ENCODE results near the gene NTF4.
A peak's percentile ranks its signal among the peaks of the same experiment; 100 is the strongest.
"Not testable (repeated sequence)": the region's sequence is repeated elsewhere in the genome, so short reads cannot be mapped to it uniquely, and the experiment has no call there.

Gene NTF4

GRCh38 chr19:49061000-49061399 lies 3.6 kb downstream of the NTF4 start:
- in situ Hi-C loops (cut with HindIII; ENCODE audit: low pct_unique_long_range_greater_than_20kb, low sequenced_read_pairs) = no loop called here
- TF ChIP-seq JUND (IDR thresholded peaks at IDR 0.05; ENCODE audit: low read depth) = no peak
- DNase-seq (ENCODE audit: low read depth in 1 of 2, low spot score in 1 of 2) = no peak

GRCh38 chr19:49059053-49059452 lies 5.6 kb downstream of the NTF4 start:
- TF ChIP-seq JUND (IDR thresholded peaks at IDR 0.05; ENCODE audit: low read depth) = no peak
- in situ Hi-C loops (cut with HindIII; ENCODE audit: low pct_unique_long_range_greater_than_20kb, low sequenced_read_pairs) = no loop called here
- no peak for DNase-seq (ENCODE audit: low read depth in 1 of 2, low spot score in 1 of 2)

DNA sequence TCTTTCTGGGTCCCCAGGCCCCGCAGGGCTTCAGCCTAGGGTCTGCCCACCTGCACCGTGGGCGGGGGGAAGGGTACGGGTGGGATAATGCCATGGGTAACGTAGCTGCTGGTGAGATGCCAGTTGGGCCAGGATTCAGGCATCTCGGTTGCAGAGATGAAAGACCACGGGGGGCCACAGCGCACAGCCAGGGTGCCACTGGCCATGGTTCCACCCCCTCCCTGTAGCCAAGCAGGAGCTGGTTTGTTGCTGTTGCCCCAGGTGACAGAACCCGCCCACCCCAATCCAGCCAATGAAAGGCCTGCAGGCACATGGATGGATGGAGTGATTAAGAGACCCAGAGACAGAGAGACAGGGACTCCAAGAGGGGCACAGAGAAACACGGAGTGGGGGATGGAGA lies 6.1 kb downstream of the NTF4 start:
- peak in 1 of 2 experiments; percentile 66 for DNase-seq (ENCODE audit: low read depth in 1 of 2, low spot score in 1 of 2)
- TF ChIP-seq JUND (IDR thresholded peaks at IDR 0.05; ENCODE audit: low read depth) = no peak
- in situ Hi-C loops (cut with HindIII; ENCODE audit: low pct_unique_long_range_greater_than_20kb, low sequenced_read_pairs) = no loop called here

DNA sequence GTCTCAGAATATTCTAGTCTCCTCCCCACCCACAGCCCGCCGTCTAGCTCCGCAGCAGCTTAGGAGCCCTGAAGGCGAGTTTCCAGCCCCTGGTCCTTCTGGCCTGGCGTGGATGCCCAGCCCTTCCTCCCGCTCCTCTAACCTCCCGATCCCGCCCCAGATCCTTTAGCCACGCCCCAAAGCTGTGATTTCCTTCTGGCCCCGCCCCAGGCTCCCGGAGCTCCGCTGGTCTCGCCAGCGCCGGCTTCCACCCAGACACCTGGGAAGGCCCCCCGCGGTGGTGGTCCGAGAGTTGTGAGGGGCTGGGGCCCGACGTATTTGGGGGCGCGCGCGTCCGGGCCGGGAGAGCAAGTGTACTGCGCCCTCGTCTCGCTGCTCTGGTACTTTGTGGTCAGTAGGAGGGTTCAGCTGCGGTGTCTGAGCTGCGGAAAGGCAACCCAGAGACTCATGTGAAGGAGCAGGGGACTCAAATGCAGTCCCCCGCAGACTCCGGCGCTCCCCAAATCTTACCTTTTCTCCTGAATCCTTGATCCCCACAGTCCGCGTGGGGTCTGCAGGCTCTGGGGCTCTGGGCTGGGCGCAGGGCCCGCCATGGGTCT lies 6.9 kb downstream of the NTF4 start, which contains the start of gene CGB7:
Gene CGB7 (minus strand): TSS at position 114 of the 599 bp plus-strand sequence. CDS start 2,374 bp downstream, outside the sequence.
- peak; percentile 73 to 79 for DNase-seq (ENCODE audit: low read depth in 1 of 2, low spot score in 1 of 2)

DNA sequence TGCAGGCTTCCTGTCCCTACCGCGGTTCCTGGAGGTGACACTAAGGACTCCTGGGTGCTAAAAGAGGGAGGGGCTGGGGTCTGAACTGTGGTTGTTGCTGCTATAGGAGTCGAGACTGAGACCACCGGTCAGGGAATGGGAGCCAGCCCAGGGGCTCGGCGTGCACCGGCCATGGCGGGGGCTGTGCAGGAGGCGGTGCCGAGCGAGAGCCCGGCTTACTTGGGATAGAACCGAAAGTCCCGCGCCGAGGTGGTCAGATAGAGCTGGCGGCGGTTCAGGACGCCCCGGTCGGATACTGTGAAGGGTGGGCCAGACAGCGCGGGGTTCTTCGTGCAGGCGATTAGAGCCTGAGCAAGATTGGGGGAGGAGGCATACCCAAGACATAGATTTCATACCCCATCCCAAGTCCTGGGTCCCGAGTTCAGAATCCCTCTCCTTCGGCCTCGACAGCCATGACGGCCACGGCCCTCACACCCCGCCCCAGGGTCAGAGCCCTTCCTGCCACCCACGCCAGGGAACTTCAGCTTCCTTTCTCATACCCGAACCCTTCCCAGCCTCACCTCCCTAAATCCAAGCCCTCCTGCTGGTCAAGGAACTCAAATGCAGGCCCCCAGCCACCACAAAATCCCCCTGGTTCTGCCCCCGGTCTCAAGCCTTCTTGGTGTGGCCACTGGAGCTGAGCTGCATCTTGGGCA lies 7.6 kb downstream of the NTF4 start:
- in situ Hi-C loops (cut with HindIII; ENCODE audit: low pct_unique_long_range_greater_than_20kb, low sequenced_read_pairs); DNase-seq (ENCODE audit: low read depth in 1 of 2, low spot score in 1 of 2): not testable (repeated sequence)

More for the DNA sequence above, 6.9 kb downstream of the NTF4 start, which contains the start of gene CGB7:
- no peak for TF ChIP-seq JUND (IDR thresholded peaks at IDR 0.05; ENCODE audit: low read depth)
- in situ Hi-C loops (cut with HindIII; ENCODE audit: low pct_unique_long_range_greater_than_20kb, low sequenced_read_pairs) = no loop called here

DNA sequence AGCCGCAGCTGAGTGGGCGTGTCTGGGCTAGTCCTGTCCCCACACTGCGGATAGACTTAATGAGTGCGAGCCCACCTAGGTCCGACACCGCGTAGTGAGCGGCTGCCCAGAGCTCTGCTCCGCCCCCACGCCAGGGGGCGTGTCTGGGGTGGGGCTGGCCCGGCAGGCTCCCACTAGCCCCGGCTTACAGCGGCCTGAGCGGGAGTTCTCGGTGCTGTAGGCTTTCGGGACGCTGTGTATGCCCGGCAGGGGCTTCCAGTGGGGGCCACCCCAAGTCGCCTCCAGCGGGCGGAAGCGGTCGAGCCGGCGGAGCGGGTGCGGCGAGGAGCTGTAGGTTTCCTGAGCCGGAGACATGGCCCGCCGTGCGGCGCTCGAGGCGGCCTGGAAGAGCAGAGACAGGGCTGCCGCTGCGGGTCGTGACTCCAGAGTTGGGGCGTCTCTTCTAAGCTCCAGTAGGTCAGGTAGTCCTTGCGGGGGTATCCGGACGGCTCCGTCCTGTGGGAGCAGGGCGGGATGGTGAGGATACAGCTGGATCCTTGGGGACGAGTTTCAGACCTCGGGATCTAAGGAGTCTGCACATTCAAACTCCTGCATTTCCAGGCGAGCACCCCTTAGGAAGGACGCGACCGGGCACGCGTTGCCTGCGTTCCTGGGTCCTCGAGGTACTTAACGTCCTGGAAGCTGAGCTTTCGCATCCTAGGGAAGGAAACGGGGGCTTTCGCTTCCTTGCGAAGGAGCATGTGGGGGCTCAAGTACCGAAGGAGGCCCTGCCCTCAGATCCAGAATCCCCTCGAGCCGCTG lies 8.3 kb downstream of the NTF4 start:
- no peak for TF ChIP-seq JUND (IDR thresholded peaks at IDR 0.05; ENCODE audit: low read depth)
- DNase-seq (ENCODE audit: low read depth in 1 of 2, low spot score in 1 of 2) = peak; percentile 51 to 82
- in situ Hi-C loops (cut with HindIII; ENCODE audit: low pct_unique_long_range_greater_than_20kb, low sequenced_read_pairs) = no loop called here

DNA sequence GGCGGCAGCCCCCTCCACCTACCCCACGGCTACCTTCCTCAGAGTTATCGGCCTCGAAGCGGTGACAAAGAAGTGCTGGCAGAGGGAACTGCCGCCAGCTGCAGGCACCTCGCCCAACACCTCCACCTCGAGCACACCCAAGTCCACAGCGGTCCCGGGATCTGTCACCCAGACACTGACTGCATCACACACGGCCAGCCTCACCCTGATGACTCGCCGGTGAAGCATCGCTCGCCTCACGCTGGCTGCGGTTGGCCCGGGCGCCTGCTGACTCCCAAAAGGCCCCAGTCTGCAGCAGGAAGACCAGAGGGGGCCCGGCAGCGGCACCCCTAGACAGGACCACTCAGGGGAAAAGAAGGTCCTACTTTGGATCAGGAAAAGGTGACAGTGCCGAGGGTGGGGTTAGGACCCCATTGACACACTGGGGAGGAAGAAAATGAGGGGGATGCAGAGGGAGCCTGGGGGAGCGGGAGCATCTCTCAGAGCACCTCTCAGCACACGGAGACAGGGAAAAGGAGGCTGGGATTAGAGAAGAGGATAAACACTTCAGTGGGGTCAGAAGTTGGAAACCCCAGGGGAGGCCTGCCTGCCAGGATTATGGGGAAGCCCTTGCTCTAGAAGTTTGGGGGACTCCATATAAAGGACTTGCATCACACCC lies 14.1 kb downstream of the NTF4 start:
- DNase-seq (ENCODE audit: low read depth in 1 of 2, low spot score in 1 of 2) = not testable (repeated sequence)

DNA sequence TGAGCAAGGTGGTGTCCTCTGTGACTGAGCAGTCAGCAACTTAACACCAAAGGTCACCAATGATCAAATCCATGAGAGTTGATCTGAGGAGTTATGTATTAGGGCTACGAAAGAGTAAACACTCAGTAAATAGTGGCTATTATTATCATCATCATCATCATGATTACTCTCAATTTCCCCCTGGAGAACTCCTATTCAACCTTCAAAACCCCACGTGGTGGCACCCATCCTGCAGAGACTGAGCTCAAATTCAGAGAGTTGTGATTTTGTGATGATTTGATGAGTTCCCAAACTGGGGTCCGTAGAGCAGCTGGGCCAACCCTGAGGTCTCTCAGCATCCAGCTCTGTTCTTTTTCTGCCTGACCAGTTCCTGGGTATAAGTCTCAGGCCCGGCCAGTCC lies 14.8 kb downstream of the NTF4 start:
- DNase-seq (ENCODE audit: low read depth in 1 of 2, low spot score in 1 of 2); in situ Hi-C loops (cut with HindIII; ENCODE audit: low pct_unique_long_range_greater_than_20kb, low sequenced_read_pairs): not testable (repeated sequence)

More for the DNA sequence above, 14.1 kb downstream of the NTF4 start:
- in situ Hi-C loops (cut with HindIII; ENCODE audit: low pct_unique_long_range_greater_than_20kb, low sequenced_read_pairs) = not testable (repeated sequence)

GRCh38 chr19:49049011-49049410 lies 15.6 kb downstream of the NTF4 start, which contains the start of gene CGB8:
CGB8 (minus strand) TSS chr19:49049111; CDS start chr19:49048739, 372 bp downstream.
- DNase-seq (ENCODE audit: low read depth in 1 of 2, low spot score in 1 of 2); in situ Hi-C loops (cut with HindIII; ENCODE audit: low pct_unique_long_range_greater_than_20kb, low sequenced_read_pairs): not testable (repeated sequence)

DNA sequence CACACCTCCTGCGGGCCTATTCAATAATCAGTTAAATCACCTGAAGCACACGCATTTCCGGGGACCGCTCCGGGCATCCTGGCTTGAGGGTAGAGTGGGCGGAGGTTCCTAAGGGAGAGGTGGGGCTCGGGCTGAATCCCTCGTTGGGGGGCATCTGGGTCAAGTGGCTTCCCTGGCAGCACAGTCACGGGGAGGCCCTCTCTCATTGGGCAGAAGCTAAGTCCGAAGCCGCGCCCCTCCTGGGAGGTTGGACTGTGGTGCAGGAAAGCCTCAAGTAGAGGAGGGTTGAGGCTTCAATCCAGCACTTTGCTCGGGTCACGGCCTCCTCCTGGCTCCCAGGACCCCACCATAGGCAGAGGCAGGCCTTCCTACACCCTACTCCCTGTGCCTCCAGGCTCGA lies 21.1 kb downstream of the NTF4 start, which contains the start of gene CGB5:
Gene CGB5 (plus strand): TSS at position 301 of the 400 bp plus-strand sequence. CDS start 362 bp downstream, outside the sequence.
- DNase-seq (ENCODE audit: low read depth in 1 of 2, low spot score in 1 of 2); in situ Hi-C loops (cut with HindIII; ENCODE audit: low pct_unique_long_range_greater_than_20kb, low sequenced_read_pairs): not testable (repeated sequence)

GRCh38 chr19:49042666-49043065 lies 22.0 kb downstream of the NTF4 start:
- in situ Hi-C loops (cut with HindIII; ENCODE audit: low pct_unique_long_range_greater_than_20kb, low sequenced_read_pairs); DNase-seq (ENCODE audit: low read depth in 1 of 2, low spot score in 1 of 2): not testable (repeated sequence)

GRCh38 chr19:49042177-49042576 lies 22.4 kb downstream of the NTF4 start:
- TF ChIP-seq JUND (IDR thresholded peaks at IDR 0.05; ENCODE audit: low read depth) = no peak
- DNase-seq (ENCODE audit: low read depth in 1 of 2, low spot score in 1 of 2) = no peak
- in situ Hi-C loops (cut with HindIII; ENCODE audit: low pct_unique_long_range_greater_than_20kb, low sequenced_read_pairs) = no loop called here

DNA sequence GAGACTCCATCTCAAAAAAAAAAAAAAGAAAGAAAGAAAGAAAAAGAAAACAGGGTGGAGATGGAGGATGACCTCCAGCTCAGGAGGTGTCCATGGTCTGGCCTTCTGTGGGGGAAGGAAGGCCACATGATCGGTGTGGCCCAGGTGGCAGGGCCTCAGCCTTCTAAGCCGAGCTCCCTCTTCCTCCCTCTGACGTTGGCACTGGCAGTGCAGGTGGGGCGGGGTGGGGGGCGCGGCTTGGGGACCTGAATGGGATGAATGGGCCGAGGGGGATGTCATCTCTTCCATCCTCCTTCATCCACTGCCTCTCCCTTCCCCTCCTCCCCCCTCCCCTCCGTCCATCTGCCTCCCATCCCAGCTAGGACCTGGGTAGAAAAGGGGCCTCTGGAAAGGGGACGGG lies 24.9 kb downstream of the NTF4 start:
- in situ Hi-C loops (cut with HindIII; ENCODE audit: low pct_unique_long_range_greater_than_20kb, low sequenced_read_pairs); DNase-seq (ENCODE audit: low read depth in 1 of 2, low spot score in 1 of 2): not testable (repeated sequence)

DNA sequence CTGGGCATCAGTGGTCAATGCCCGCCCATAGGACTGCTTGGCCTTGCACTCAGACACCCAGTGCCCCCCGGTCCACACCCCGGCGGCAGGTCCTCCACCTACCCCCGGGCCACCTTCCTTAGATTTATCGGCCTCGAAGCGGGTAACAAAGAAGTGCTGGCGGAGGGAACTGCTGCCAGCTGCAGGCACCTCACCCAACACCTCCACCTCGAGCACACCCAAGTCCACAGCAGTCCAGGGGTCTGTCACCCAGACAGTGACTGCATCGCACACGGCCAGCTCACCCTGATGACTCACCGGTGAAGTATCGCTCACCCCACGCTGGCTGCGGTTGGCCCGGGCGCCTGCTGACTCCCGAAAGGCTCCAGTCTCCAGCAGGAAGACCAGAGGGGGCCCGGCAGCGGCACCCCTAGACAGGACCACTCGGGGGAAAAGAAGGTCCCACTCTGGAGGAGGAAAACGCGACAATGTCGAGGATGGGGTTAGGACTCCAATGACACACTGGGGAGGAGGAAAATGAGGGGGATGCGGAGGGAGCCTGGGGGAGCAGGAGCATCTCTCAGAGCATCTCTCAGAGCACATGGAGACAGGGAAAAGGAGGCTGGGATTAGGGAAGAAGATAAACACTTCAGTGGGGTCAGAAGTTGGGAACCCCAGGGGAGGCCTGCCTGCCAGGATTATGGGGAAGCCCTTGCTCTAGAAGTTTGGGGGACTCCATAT lies 25.9 kb downstream of the NTF4 start:
- DNase-seq (ENCODE audit: low read depth in 1 of 2, low spot score in 1 of 2); in situ Hi-C loops (cut with HindIII; ENCODE audit: low pct_unique_long_range_greater_than_20kb, low sequenced_read_pairs): not testable (repeated sequence)

DNA sequence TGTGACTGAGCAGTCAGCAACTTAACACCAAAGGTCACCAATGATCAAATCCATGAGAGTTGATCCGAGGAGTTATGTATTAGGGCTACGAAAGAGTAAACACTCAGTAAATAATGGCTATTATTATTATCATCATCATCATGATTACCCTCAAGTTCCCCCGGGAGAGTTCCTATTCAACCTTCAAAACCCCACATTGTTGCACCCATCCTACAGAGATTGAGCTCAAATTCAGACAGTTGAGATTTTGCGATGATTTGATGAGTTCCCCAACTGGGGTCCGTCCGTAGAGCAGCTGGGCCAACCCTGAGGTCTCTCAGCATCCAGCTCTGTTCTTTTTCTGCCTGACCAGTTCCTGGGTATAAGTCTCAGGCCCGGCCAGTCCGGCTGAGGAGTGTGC lies 26.5 kb downstream of the NTF4 start:
- DNase-seq (ENCODE audit: low read depth in 1 of 2, low spot score in 1 of 2); in situ Hi-C loops (cut with HindIII; ENCODE audit: low pct_unique_long_range_greater_than_20kb, low sequenced_read_pairs): not testable (repeated sequence)

DNA sequence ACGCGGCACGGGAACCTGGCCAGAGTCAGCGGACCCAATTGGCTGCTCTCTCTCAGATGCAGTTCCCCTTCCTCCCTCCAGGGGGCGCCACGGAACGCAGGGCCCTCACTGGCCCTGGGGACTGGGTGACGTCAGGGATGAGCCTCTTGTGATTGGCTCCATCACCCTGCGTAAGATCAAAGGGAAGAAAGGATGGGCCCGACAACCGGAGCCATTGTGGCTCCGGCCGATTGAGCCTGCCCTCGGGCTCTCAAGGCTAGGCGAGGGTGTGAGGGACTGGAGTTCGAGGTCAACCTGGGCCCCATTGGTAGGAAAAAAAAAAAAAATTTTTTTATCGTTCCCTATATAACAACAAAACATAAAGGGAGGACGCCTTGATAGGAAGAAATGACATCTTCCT lies 27.8 kb downstream of the NTF4 start, which contains the start of gene CGB1:
Gene CGB1 (minus strand): TSS at position 81 of the 400 bp plus-strand sequence. CDS start 184 bp downstream, outside the sequence.
- in situ Hi-C loops (cut with HindIII; ENCODE audit: low pct_unique_long_range_greater_than_20kb, low sequenced_read_pairs) = not testable (repeated sequence)
- peak in 1 of 2 experiments; percentile 29 for DNase-seq (ENCODE audit: low read depth in 1 of 2, low spot score in 1 of 2)

Data from T47D (cell line).